Keratinocyte (primary cell): Measurements from ENCODE around the gene IFT88.

Experiments
- EZH2 ChIP-seq: IDR thresholded peaks from one replicate; pipeline ENCODE4 v1.6.1; 2012; ENCODE audit warnings: inconsistent platforms, mild to moderate bottlenecking, low read length, moderate library complexity
- TF ChIP-seq, protein P1 (sequence below), 3 experiments: IDR thresholded peaks in 1 of 3; conservative IDR thresholded peaks in 1 of 3; optimal IDR thresholded peaks in 1 of 3; 2 replicates in 2 of 3; 3 replicates in 1 of 3; pipeline versions ENCODE3 to v1.5.1; 2011; ENCODE audit warnings: low read length in 3 of 3, mild to moderate bottlenecking in 3 of 3, moderate library complexity in 2 of 3, control low read depth in 1 of 3, inconsistent platforms in 1 of 3; ENCODE audit not compliant: insufficient read depth in 2 of 3; ENCODE audit errors: extremely low read depth in 1 of 3

GRCh38 chr13:20720499-20720898 is 153.5 kb downstream of the IFT88 start:
- TF ChIP-seq, protein P1, sequence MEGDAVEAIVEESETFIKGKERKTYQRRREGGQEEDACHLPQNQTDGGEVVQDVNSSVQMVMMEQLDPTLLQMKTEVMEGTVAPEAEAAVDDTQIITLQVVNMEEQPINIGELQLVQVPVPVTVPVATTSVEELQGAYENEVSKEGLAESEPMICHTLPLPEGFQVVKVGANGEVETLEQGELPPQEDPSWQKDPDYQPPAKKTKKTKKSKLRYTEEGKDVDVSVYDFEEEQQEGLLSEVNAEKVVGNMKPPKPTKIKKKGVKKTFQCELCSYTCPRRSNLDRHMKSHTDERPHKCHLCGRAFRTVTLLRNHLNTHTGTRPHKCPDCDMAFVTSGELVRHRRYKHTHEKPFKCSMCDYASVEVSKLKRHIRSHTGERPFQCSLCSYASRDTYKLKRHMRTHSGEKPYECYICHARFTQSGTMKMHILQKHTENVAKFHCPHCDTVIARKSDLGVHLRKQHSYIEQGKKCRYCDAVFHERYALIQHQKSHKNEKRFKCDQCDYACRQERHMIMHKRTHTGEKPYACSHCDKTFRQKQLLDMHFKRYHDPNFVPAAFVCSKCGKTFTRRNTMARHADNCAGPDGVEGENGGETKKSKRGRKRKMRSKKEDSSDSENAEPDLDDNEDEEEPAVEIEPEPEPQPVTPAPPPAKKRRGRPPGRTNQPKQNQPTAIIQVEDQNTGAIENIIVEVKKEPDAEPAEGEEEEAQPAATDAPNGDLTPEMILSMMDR (optimal IDR thresholded peaks at IDR 0.05 in 1 of 3, IDR thresholded peaks at IDR 0.05 in 1 of 3, conservative IDR thresholded peaks at IDR 0.05 in 1 of 3; ENCODE audit: extremely low read depth in 1 of 3, insufficient read depth in 2 of 3, low read length in 3 of 3): no peak
- no peak for TF ChIP-seq EZH2
